AG10803 (cell line): Measurements from ENCODE around the gene LGALS7.
"Not testable (repeated sequence)": the region's sequence is repeated elsewhere in the genome, so short reads cannot be mapped to it uniquely, and the experiment has no call there.

Source experiments
- DNase-seq: peaks from one replicate; pipeline ENCODE4 v3.0.0; 2010; ENCODE audit warnings: low read depth
- H3K4me3 ChIP-seq: 2 replicates; pipeline ENCODE4 v1.5.1; 2011; ENCODE audit warnings: mild to moderate bottlenecking, low read length, control low read depth
- CTCF ChIP-seq: conservative IDR thresholded peaks from 2 replicates; pipeline ENCODE4 v1.5.1; 2011; ENCODE audit warnings: mild to moderate bottlenecking, low read length, control low read depth, inconsistent platforms

The LGALS7 gene

GRCh38 chr19:38774181-38774950 is 1.0 kb upstream of the LGALS7 start:
- no peak for DNase-seq
- no peak overlapping the region for H3K4me3 ChIP-seq
- no peak for TF ChIP-seq CTCF

GRCh38 chr19:38771569-38771968 is 1.7 kb downstream of the LGALS7 start:
- not testable (repeated sequence) for H3K4me3 ChIP-seq

GRCh38 chr19:38770949-38771275 is 2.4 kb downstream of the LGALS7 start:
- DNase-seq, H3K4me3 ChIP-seq: not testable (repeated sequence)

More at GRCh38 chr19:38771569-38771968, 1.7 kb downstream of the LGALS7 start:
- DNase-seq, result not testable (repeated sequence)

GRCh38 chr19:38770228-38770948 is 2.9 kb downstream of the LGALS7 start:
- DNase-seq, H3K4me3 ChIP-seq: not testable (repeated sequence)

- H3K4me3 ChIP-seq, result no peak overlapping the region
- peak; percentile 54 for TF ChIP-seq CTCF
- DNase-seq, result peak; percentile 69
These were observed 3.6 kb downstream of the LGALS7 start for GRCh38 chr19:38769635-38770211.

GRCh38 chr19:38766276-38767047 is 6.9 kb downstream of the LGALS7 start:
- DNase-seq, result no peak
- no peak overlapping the region for H3K4me3 ChIP-seq
- no peak for TF ChIP-seq CTCF

GRCh38 chr19:38765214-38765613 is 8.1 kb downstream of the LGALS7 start:
- TF ChIP-seq CTCF, result no peak

GRCh38 chr19:38763795-38764220 is 9.5 kb downstream of the LGALS7 start:
- H3K4me3 ChIP-seq, result no peak overlapping the region
- DNase-seq, result no peak
- no peak for TF ChIP-seq CTCF

More at GRCh38 chr19:38765214-38765613, 8.1 kb downstream of the LGALS7 start:
- no peak for DNase-seq
- H3K4me3 ChIP-seq, result no peak overlapping the region

GRCh38 chr19:38761884-38762389 is 11.4 kb downstream of the LGALS7 start:
- not testable (repeated sequence) for DNase-seq, H3K4me3 ChIP-seq

GRCh38 chr19:38760805-38761517 is 12.4 kb downstream of the LGALS7 start:
- H3K4me3 ChIP-seq, result not testable (repeated sequence)

More at GRCh38 chr19:38760805-38761517, 12.4 kb downstream of the LGALS7 start:
- DNase-seq, result not testable (repeated sequence)
